Myocyte (in vitro differentiated cells): ENCODE data around the gene OMA1. TPM values are rescaled to one million over a fixed set of nuclear protein-coding genes. Genes with fewer than 3 reads are reported as not detected.

Experiments used
- DNase-seq: peaks from one replicate; pipeline ENCODE4 v3.0.0-alpha.2; 2012; ENCODE audit warnings: low read depth
- total RNA-seq: library from RNA; depleted of rRNA; stranded (reverse); fragments of >200 nt; gene quantifications from 2 replicates; pipeline ENCODE4 v1.2.3, GENCODE V29; 2014

OMA1 gene
- total RNA-seq, 1 donor from 2014 or later: 40.2 TPM

DNA sequence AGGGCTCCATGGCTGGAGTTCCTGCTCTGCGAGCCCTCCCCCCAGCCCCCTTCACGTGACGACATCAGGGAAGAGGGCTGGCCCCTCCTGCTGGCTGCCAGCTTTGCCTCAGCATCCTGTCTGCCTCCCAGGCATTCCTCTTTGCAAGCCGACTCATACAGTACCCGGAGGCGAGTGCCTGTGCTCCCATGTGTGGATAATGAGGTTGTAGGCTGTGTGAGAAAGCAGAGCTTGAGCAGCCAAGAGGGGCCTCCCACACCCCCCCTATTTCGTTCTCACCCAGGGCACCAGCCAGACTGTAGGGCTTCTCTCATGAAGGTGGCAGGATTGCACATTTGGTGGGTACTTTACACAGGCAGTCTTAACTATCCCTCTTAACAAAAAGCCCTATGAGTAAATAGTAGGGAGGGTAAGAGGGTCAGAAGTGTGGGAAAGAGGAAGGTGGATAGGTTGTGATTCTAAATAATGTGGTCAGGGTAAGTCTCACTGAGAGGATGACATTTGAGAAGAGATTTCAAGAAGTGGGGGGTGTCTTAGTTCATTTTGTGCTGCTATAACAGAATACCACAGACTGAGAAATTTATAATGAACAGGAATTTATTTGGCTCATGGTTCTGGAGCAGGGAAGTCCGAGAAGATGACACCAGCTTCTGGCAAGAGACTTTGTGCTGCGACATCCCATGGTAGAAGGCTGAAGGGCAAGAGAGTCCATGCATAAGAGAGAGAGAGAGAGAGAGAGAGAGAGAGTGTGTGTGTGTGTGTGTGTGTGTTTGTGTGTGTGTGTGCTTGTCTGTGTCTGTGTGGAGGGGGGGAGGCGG lies 113.5 kb downstream of the OMA1 start:
- DNase-seq: peak; percentile 53

DNA sequence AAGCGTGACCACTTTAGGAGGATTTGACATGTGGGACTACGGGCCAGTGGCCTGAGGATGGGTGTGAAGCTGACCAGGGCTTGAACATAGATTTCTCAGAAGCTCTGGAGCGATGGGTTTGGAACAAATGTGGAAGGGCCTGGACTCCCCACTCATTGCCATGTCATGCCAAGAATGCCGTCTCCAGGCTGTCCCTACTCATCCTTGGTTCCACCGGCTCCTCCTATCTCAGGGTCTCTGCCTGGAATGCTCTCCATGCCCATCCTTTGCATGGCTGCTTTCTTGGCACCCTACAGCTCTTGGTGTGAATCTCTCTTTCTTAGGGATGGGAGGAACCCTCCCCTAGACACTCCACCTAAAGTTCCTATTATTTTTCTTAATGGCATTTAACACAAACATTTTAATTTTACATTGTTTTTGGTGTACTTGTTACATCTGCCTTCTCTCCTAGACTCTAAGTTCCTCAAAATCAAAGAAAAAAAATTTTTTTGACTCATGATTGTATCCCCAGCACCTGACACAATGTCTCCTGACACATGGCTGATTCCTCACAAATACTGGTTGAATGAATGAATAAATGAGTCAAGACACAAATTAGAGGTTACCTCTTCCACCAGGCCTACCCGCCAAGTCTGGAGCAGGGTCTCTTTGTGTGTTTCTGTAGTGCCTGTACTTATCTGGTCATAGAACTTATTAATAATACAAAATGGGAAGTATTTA lies 114.5 kb downstream of the OMA1 start:
- no peak for DNase-seq

Other genes starting within 250 kb of the OMA1 start
- not detected in 2 replicates for gene TACSTD2, start 30.5 kb upstream of the OMA1 start, total RNA-seq
- 13.3 and 19.8 TPM in 2 replicates for gene MYSM1, start 153.3 kb upstream of the OMA1 start, total RNA-seq
- 65.9 and 141 TPM in 2 replicates for gene JUN, start 237.3 kb upstream of the OMA1 start, total RNA-seq